ENCODE measurements around the gene SMPD3. TPM values are rescaled to one million over a fixed set of nuclear protein-coding genes. Genes with fewer than 3 reads are reported as not detected.

The SMPD3 gene
- total and polyA plus RNA-seq, 9 of the 15 experiments (the other 6 are each of a cell fraction or from before 2014, with no cell fraction given), result 0.03 to 1.2 (median 0.18) TPM

DNA sequence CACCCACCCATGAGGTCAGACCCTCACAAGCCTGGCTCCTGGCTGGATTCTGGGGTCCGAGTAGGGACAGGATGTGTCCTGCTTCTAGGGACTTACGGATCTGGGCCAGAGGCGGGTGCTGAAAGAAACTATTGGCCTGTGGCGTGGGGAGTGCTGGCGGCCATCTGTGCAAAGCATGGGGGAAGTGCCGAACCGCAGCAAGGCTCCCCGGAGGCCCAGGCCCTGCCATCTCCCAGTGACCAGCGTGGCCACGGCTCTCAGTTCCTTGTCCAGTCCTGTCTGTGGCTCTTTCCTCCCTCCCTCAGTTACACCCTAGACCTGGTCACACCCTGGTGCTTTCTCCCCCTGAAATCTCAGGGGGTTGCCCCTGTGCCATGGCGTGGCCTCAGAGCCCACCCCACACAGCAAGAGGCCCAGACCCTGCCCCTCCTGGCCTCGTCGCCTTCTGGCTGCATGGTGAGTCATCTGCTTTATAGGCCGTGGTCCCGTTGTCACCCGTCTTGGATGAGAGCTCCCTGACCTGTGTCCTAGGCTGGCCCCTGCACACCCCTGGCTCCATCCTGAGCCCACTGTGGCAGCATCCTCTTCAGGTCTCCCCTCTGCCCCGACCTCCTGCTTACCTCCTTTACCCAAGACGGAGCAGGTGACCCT, 83.0 kb downstream of the SMPD3 start:
- TF ChIP-seq, protein P1, sequence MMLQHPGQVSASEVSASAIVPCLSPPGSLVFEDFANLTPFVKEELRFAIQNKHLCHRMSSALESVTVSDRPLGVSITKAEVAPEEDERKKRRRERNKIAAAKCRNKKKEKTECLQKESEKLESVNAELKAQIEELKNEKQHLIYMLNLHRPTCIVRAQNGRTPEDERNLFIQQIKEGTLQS (IDR thresholded peaks at IDR 0.05), result peak; percentile 34; the same call in 1 of the 2 replicates
- TF ChIP-seq, protein P1 (CRISPR knock-in tag; conservative IDR thresholded peaks at IDR 0.05), result no peak
- TF ChIP-seq GABPB1 (CRISPR knock-in tag; IDR thresholded peaks at IDR 0.05) (0 out of 2 replicates have a peak, but pooled peaks have one; percentile 36), NRF1 (conservative IDR thresholded peaks at IDR 0.05 in 1 of 2, IDR thresholded peaks at IDR 0.05 in 1 of 2) (no peak), JUND (IDR thresholded peaks at IDR 0.05; ENCODE audit: borderline replicate concordance, low read depth, low read length) (peak; percentile 19; the same call in 1 of the 2 replicates), JUND (tag; IDR thresholded peaks at IDR 0.05; ENCODE audit: borderline replicate concordance, low read depth, low read length) (no peak)
- Histone ChIP-seq H3K27ac (ENCODE audit: extremely low read depth, low read depth, low read length) (no peak overlapping the region), H3K4me1 (replicated peaks in 1 of 2; ENCODE audit: control insufficient read depth in 2 of 2, insufficient read depth in 2 of 2, low read length in 2 of 2) (peaks cover 9 to 54% of the 10 kb centered on the region in 2 experiments; a peak in 3 of 5 replicates), H3K79me2 (ENCODE audit: control insufficient read depth, insufficient read depth, low read length) (no peaks in the 10 kb centered on the region), H3K9me3 (replicated peaks; ENCODE audit: control insufficient read depth, insufficient read depth, low read depth, low read length) (no peaks in the 10 kb centered on the region), H3K9ac (ENCODE audit: insufficient read depth in 1 of 2, low read depth in 2 of 2, low read length in 2 of 2) (peak overlapping the region in 1 of 2 experiments; percentile 61; a peak in 2 of 4 replicates), H4K20me1 (replicated peaks; ENCODE audit: control insufficient read depth, insufficient read depth, low read length) (peaks cover 11% of the 10 kb centered on the region), H3K4me3 (no peak overlapping the region), H3K4me2 (ENCODE audit: insufficient read depth, low read length) (no peak overlapping the region), H3K9me1 (ENCODE audit: control insufficient read depth, insufficient read depth, low read length) (no peaks in the 10 kb centered on the region), H3K36me3 (ENCODE audit: control insufficient read depth, insufficient read depth, low read length) (no peaks in the 10 kb centered on the region), H3K27me3 (ENCODE audit: control insufficient read depth in 2 of 2, insufficient read depth in 2 of 2, low read length in 2 of 2) (peaks cover 7 to 26% of the 10 kb centered on the region in 2 experiments; a peak in 4 of 5 replicates), H2AFZ (ENCODE audit: low read depth, low read length) (no peak overlapping the region)
- ATAC-seq (no peak), DNase-seq (ENCODE audit: extremely low read depth in 1 of 4, low spot score in 3 of 4) (no peak), FAIRE-seq (no peak)
- ChIA-PET CTCF (ENCODE audit: low intra/inter-chr PET ratio) (no interaction called here), POLR2A (interaction anchor here (0.6 to 1.6 kb wide), 3 partner anchors 9 to 693 kb away, joined by 3 to 6 read pairs (median 5); no protein-coding TSS in a partner anchor)
- 16% methylated on average over 18 of the region's 18 CpGs for WGBS (ENCODE audit: insufficient coverage, low coverage, missing lambda C conversion rate)
- BruUV-seq (replicated peaks), result no TSS peak
- in situ Hi-C loops (cut with MboI), result no loop called here
- intact Hi-C loops (cut with micrococcal nuclease), result no loop called here
